SJCRH30 (cell line): Measurements from ENCODE around the gene TSC22D2. TPM values are rescaled to one million over a fixed set of nuclear protein-coding genes. Genes with fewer than 3 reads are reported as not detected.

Source experiments
- DNase-seq, 2 experiments: peaks; one replicate each; pipeline ENCODE4 v3.0.0-alpha.2; 2015 to 2020
- H3K27ac ChIP-seq: fragments of 250-450 bp; sonication (Bioruptor Pico); 2 replicates; pipeline ENCODE4 v1.5.1; 2020; ENCODE audit warnings: mild to moderate bottlenecking, moderate library complexity
- H3K27me3 ChIP-seq: fragments of 250-450 bp; sonication (Bioruptor Pico); 2 replicates; pipeline ENCODE4 v1.5.1; 2020; ENCODE audit warnings: mild to moderate bottlenecking, moderate library complexity
- H3K36me3 ChIP-seq: fragments of 250-450 bp; sonication (Bioruptor Pico); 2 replicates; pipeline ENCODE4 v1.5.1; 2020; ENCODE audit warnings: mild to moderate bottlenecking, moderate library complexity
- H3K4me1 ChIP-seq: fragments of 250-450 bp; sonication (Bioruptor Pico); 2 replicates; pipeline ENCODE4 v1.5.1; 2020; ENCODE audit warnings: mild to moderate bottlenecking, moderate library complexity
- H3K4me3 ChIP-seq: fragments of 250-450 bp; sonication (Bioruptor Pico); 2 replicates; pipeline ENCODE4 v1.5.1; 2020; ENCODE audit warnings: mild to moderate bottlenecking, moderate library complexity
- H3K9me3 ChIP-seq: fragments of 250-450 bp; sonication (Bioruptor Pico); replicated peaks from 2 replicates; pipeline ENCODE4 v1.5.1; 2020; ENCODE audit warnings: mild to moderate bottlenecking, moderate library complexity
- total RNA-seq: library from RNA; depleted of rRNA; stranded (reverse); fragments of >200 nt; shearing (Covaris generic); gene quantifications from 2 replicates; pipeline ENCODE4 v1.2.3, GENCODE V29; 2014; rRNA removed

Gene TSC22D2
- 37.1 and 44.5 TPM in 2 replicates for total RNA-seq

DNA sequence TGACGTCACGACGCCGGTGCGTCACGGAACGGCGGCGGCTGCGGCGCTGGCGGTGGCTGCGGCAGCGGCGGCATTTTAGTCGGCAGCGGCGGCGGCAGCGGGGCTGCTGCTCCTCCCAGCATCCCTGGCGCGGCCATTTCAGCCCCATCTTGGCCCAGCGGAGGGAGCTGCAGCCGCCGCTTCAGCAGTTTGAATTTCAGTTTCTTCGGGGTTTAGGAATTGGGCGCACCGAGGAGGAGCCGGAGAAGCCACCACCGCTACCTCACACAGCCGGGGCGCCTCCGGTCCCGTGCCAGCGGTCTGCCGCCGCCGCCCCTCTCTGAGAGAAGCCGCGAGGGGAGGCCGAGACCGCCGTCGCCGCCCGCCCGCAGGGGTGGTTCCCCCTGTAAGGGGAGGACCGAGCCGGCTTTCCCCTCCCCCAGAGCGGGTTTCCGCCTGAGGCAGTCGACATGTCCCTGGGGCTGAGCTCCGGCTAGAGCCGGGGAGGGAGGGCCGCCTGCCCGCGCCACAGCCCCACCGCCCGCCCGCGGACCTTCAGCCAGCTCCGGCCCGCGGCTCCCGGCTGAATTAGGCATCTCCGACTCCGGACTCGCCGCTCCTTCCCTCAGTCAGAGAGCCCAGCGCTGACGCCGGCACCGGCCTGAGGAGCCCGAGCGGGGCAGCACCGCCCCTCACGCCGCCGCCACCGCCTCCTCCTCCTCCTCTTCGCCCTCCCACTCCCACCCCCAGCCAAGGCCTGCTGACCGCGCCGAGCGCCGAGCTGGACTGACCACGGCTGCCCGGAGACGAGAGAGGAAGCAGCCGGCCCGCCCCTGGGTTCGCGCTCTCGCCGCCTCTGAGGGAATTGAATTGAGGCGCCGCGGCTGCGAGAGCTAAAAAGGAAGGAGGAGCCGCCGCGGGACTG lies at the start of gene TSC22D2:
TSS of gene TSC22D2 (plus strand) at position 78 of the 904 bp plus-strand sequence. CDS start 1,053 bp downstream, outside the sequence.
- Histone ChIP-seq H3K36me3 (peaks cover 27% of the 10 kb centered on the region), H3K4me1 (peaks cover 10% of the 10 kb centered on the region), H3K9me3 (no peaks in the 10 kb centered on the region), H3K27ac (peak within 1 kb of the TSS; percentile 95), H3K4me3 (peak within 1 kb of the TSS; percentile 84), H3K27me3 (no peaks in the 10 kb centered on the region)
- DNase-seq, result peak; percentile 93 to 94

- Histone ChIP-seq H3K27ac (no peak overlapping the region), H3K27me3 (no peaks in the 10 kb centered on the region), H3K4me3 (no peak overlapping the region), H3K9me3 (no peaks in the 10 kb centered on the region), H3K36me3 (no peaks in the 10 kb centered on the region), H3K4me1 (no peaks in the 10 kb centered on the region)
- DNase-seq, result no peak
Measured at GRCh38 chr3:150359381-150359780, 48.7 kb upstream of the TSC22D2 start.

GRCh38 chr3:150360966-150361365 lies 47.1 kb upstream of the TSC22D2 start:
- H3K4me3 ChIP-seq, result no peak overlapping the region
- H3K27ac ChIP-seq, result no peak overlapping the region
- H3K27me3 ChIP-seq, result no peaks in the 10 kb centered on the region
- no peak for DNase-seq
- H3K9me3 ChIP-seq, result no peaks in the 10 kb centered on the region
- peaks cover 11% of the 10 kb centered on the region for H3K4me1 ChIP-seq
- no peaks in the 10 kb centered on the region for H3K36me3 ChIP-seq

GRCh38 chr3:150362515-150363302 lies 45.4 kb upstream of the TSC22D2 start:
- no peaks in the 10 kb centered on the region for H3K36me3 ChIP-seq
- H3K27me3 ChIP-seq, result no peaks in the 10 kb centered on the region
- no peak overlapping the region for H3K4me3 ChIP-seq
- no peaks in the 10 kb centered on the region for H3K9me3 ChIP-seq
- no peak for DNase-seq
- peaks cover 13% of the 10 kb centered on the region for H3K4me1 ChIP-seq
- no peak overlapping the region for H3K27ac ChIP-seq

GRCh38 chr3:150363420-150363819 lies 44.7 kb upstream of the TSC22D2 start:
- Histone ChIP-seq H3K27ac (no peak overlapping the region), H3K4me1 (peaks cover 13% of the 10 kb centered on the region), H3K9me3 (no peaks in the 10 kb centered on the region), H3K4me3 (no peak overlapping the region), H3K36me3 (no peaks in the 10 kb centered on the region), H3K27me3 (no peaks in the 10 kb centered on the region)
- no peak for DNase-seq

DNA sequence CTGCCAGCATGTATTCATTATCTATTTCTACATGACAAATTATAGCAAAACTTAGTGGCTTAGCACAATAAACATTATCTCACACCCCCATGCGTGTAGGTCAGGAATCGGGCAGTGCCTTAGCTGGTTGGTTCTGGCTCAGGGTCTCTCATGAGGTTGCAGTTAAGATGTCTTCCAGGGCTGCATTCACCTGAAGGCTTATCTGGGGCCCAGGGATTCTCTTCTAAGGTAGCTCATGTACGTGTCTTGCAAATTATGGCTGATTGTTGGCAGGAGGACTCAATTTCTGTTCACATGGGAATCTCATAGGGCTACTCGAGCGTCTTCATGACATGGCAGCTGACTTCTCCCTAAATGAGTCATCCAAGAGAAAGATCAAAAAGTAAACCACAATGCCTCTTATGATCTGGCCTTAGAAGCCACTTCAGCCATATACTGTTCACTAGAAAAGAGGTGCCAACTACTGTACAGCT lies 42.9 kb upstream of the TSC22D2 start:
- peaks cover 16% of the 10 kb centered on the region for H3K4me1 ChIP-seq
- peak; percentile 28 to 70 for DNase-seq

DNA sequence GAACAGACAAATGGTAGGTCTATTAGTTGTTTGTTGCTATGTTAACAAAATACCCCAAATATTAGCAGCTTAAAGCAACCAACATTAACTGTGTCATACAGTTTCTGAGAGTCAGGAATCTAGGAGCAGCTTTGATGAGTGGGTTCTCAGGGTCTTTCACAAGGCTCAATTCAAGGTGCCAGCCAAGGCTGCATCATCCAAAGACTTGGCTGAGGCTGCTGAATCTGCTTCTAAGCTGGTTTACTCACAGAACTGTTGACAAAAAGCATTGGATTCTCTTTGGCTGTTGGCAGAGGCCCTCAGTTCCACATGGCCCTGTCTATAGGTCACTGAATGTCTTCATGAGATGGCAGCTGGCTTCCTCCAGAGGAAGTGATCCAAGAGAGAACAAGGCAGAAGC lies 40.3 kb upstream of the TSC22D2 start:
- DNase-seq, result no peak
- no peak overlapping the region for H3K27ac ChIP-seq
- H3K4me3 ChIP-seq, result no peak overlapping the region
- no peaks in the 10 kb centered on the region for H3K27me3 ChIP-seq
- H3K9me3 ChIP-seq, result no peaks in the 10 kb centered on the region
- peaks cover 24% of the 10 kb centered on the region for H3K4me1 ChIP-seq
- H3K36me3 ChIP-seq, result no peaks in the 10 kb centered on the region

More for the DNA sequence above, 42.9 kb upstream of the TSC22D2 start:
- Histone ChIP-seq H3K36me3 (no peaks in the 10 kb centered on the region), H3K27ac (no peak overlapping the region), H3K27me3 (no peaks in the 10 kb centered on the region), H3K9me3 (no peaks in the 10 kb centered on the region), H3K4me3 (no peak overlapping the region)

DNA sequence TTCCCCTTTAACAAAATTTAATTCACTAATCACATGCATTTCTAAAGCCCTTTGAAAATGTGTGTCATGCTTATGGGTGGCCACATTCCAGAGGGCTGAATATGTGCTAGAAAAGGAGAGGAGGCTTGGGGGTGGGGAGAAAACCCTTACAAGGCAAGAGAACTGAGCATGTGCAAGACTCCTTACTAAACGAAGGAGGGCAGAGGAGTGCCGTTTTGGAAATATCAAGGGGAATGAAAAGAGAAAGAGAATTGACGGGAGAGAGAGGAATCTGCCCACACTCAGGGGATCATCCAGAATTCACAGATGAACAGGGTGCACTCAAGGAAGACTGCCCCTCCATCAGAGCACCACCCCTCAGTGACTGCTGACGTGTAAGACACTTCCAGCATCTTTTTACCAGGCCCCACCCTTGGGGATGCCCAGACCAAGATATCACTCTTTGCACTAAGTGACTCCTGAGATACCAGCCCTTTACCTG lies 37.9 kb upstream of the TSC22D2 start:
- H3K36me3 ChIP-seq, result no peaks in the 10 kb centered on the region
- DNase-seq, result peak; percentile 89 to 90

DNA sequence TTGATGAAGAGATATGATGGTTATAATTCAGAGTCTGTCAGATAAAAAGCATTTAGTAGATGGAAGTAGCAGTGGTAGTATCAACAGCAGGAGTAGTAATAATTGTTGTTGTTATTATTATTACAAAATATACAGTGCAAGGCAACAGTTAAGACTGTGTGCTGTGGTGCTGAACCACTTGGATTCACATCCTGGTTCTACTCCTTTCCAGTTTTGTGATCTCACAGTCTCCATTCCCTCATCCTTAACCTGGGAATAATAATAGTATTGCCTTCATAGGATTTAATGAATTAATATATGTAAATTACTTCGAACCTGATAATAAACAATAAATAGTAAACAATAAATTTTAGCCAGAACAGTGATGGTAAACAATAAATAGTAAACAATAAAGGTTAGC lies 37.1 kb upstream of the TSC22D2 start:
- DNase-seq, result no peak
- Histone ChIP-seq H3K27ac (peak overlapping the region; percentile 91), H3K4me3 (peak overlapping the region; percentile 55)

More for the DNA sequence above, 37.9 kb upstream of the TSC22D2 start:
- H3K4me3 ChIP-seq, result peak overlapping the region; percentile 55
- no peaks in the 10 kb centered on the region for H3K9me3 ChIP-seq
- H3K27me3 ChIP-seq, result no peaks in the 10 kb centered on the region
- H3K4me1 ChIP-seq, result peaks cover 24% of the 10 kb centered on the region
- H3K27ac ChIP-seq, result peak overlapping the region; percentile 91

DNA sequence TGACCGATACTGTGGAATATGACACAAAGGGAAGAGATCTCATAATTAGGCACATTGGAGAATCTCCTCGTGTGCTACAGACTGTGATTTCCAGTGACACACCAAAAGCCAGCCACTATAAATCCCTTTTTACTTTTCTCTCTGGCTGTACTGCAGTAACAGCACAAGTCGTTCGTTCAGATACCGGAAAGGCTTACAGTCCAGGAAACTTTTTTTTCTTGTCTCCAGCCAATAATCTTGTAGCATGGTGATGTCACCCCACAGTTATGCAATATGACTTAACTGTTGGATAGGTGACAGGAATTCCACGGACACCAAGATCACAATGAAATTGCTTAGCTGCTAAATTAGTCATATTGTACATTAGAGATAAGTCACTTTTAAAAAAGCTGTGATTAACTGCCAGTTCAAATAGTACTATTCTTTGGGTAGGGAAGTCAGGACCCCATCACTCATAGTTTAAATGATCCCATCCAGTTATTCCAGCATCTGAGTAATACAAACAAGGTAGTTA lies 36.3 kb upstream of the TSC22D2 start:
- Histone ChIP-seq H3K4me3 (peak overlapping the region; percentile 55), H3K4me1 (peaks cover 18% of the 10 kb centered on the region), H3K36me3 (no peaks in the 10 kb centered on the region), H3K9me3 (no peaks in the 10 kb centered on the region), H3K27ac (peak overlapping the region; percentile 91), H3K27me3 (no peaks in the 10 kb centered on the region)
- peak; percentile 80 to 93 for DNase-seq

More for the DNA sequence above, 37.1 kb upstream of the TSC22D2 start:
- H3K36me3 ChIP-seq, result no peaks in the 10 kb centered on the region
- H3K4me1 ChIP-seq, result peaks cover 16% of the 10 kb centered on the region
- H3K27me3 ChIP-seq, result no peaks in the 10 kb centered on the region
- H3K9me3 ChIP-seq, result no peaks in the 10 kb centered on the region

GRCh38 chr3:150372320-150372719 lies 35.8 kb upstream of the TSC22D2 start:
- Histone ChIP-seq H3K36me3 (no peaks in the 10 kb centered on the region), H3K27me3 (no peaks in the 10 kb centered on the region), H3K4me1 (peaks cover 18% of the 10 kb centered on the region), H3K9me3 (no peaks in the 10 kb centered on the region), H3K27ac (peak overlapping the region; percentile 91), H3K4me3 (peak overlapping the region; percentile 55)
- DNase-seq, result no peak

DNA sequence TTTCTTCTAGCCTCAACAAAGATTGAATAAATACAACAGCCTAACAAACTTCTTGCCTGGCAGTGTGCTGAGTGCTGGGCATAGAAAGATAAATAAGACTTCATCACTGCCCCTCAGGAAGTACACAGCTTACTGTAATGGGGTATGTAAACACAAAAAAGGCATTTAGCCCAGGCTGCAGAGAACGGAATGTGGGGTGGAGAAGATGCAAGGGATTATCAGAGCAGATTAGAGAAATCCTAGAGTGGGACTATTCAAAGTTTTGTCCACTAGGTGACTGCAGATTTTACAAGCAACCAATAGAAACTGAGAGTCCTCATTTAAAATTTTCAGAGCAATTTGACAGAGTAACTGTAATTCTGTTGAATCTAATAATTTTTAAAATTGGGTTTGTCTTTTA lies 35.4 kb upstream of the TSC22D2 start:
- H3K36me3 ChIP-seq, result no peaks in the 10 kb centered on the region
- peak; percentile 34 to 62 for DNase-seq
- no peaks in the 10 kb centered on the region for H3K27me3 ChIP-seq
- peaks cover 18% of the 10 kb centered on the region for H3K4me1 ChIP-seq
- H3K4me3 ChIP-seq, result no peak overlapping the region
- no peaks in the 10 kb centered on the region for H3K9me3 ChIP-seq
- peak overlapping the region; percentile 91 for H3K27ac ChIP-seq

DNA sequence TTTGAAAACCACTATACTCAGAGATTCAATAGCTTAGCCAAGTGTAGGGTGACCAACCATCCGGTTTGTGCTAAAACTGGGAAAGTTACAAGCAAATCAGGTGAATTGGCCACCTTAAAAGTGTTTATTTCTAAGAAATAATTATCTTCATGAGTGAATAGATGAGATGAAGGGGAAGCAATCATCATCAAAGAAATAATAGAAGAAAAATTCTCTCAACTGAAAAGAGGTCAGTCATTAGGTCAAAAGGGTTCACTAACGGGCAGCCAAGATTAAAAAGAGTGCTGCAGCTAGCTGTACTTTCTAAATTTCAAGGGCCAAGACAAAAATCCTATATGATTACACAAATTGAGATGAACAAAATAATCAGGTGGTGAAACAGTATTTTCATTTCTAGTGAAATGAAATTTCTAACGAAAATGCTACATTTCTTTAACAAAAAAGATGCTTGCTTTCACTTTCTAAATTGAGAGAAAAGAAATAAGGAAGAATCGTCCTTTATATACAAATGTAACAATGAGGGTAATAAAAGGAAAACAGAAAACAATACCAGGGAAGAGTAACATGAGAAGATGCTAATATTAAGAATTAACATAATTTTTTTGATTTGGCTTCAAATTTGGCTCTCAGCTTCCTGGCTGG lies 34.7 kb upstream of the TSC22D2 start:
- peak overlapping the region; percentile 91; the same call in 1 of the 2 replicates for H3K27ac ChIP-seq
- no peaks in the 10 kb centered on the region for H3K9me3 ChIP-seq
- DNase-seq, result no peak

DNA sequence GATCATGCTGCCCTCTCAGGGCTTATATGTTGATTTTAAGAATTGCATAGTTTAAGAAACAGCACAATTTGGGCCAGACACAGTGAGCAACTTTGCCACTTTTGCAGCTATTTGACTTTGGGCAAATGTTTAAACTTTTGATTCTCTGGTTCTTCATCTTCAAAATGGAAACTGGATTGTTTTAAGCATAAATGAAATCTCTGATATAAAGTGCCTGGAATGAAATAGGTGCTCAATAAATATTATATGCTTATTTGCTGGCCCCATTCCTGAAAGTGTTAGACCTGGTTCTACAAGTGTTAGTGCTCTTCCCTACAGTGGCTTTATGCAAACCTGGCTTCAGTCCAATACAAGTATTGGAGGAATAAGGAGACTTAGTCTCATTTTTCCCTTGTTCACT lies 33.1 kb upstream of the TSC22D2 start:
- H3K27ac ChIP-seq, result no peak overlapping the region
- no peaks in the 10 kb centered on the region for H3K27me3 ChIP-seq
- no peaks in the 10 kb centered on the region for H3K36me3 ChIP-seq
- H3K4me3 ChIP-seq, result no peak overlapping the region
- peaks cover 15% of the 10 kb centered on the region for H3K4me1 ChIP-seq
- DNase-seq, result no peak
- no peaks in the 10 kb centered on the region for H3K9me3 ChIP-seq

More for the DNA sequence above, 34.7 kb upstream of the TSC22D2 start:
- no peaks in the 10 kb centered on the region for H3K36me3 ChIP-seq
- peaks cover 18% of the 10 kb centered on the region for H3K4me1 ChIP-seq
- no peaks in the 10 kb centered on the region for H3K27me3 ChIP-seq
- H3K4me3 ChIP-seq, result no peak overlapping the region
